ENCODE measurements around the gene CD63.
A peak's percentile ranks its signal among the peaks of the same experiment; 100 is the strongest.
"Not testable (repeated sequence)": the region's sequence is repeated elsewhere in the genome, so short reads cannot be mapped to it uniquely, and the experiment has no call there.

Gene CD63, protein sequence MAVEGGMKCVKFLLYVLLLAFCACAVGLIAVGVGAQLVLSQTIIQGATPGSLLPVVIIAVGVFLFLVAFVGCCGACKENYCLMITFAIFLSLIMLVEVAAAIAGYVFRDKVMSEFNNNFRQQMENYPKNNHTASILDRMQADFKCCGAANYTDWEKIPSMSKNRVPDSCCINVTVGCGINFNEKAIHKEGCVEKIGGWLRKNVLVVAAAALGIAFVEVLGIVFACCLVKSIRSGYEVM

DNA sequence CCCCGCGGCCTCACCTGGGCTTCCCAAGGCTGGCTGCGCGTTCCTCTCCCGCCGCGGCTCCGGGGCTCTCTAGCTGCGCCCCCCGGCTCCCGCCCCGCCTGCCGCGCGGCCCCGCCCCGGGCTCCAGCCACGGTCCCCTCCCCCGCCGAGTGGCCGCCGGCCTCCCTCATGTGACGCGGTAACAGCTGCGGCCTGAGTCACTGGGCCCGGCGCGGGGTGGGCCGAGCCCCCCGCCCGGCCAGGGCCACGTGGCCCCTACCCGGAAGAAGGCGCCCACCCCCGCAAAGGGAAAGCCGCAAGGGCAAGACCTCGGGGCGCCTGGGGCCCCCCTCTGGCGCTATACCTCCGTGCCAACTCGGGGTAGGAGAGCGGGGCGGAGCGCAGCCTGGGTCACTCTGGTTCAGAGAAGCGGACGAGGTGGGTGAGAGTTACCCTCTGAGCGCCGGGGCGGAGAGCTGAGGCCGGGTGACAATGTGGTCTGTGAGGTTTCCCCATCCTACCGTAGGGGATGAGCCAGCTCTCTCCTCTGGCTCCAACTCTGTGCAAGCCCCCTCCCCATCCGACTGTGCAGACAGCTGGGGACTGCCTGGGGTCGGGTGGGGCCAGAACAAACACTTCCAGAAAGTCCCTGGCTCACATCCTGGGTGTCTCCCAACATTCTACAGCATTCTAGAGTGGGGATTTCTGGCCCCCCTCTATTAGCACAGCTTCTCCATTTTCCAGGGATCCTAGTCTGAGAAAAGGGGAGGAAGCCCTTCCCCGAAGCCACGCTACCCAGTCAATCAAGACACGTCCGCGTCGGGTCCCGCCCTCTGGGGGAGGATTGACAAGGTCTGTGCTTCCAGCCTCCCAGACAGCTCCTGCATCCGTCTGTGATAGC is at the start of gene CD63:
Gene CD63, minus strand, starts transcription at position 71 of the 880 bp plus-strand sequence. CDS start 668 bp downstream, outside the sequence.
- DNase-seq = peak; percentile 75 to 84

DNA sequence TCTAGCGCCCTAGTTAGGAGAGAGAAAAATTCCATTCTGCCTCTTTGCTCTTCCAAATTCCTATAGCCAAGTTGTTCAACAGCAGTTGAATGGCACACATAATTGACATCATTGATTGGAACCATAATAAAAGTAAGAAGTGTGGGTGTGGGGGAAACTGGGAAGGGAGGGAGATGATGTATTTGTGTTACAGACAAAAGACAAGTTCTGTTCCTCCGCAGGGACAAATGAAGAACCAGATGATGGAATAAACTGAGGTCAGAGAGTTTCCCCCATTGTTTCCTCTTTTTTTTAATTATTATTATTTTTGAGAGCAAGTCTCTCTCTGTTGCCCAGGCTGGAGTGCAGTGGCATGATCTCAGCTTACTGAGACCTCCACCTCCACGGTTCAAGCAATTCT is 49.0 kb upstream of the CD63 start:
- no peak for DNase-seq

DNA sequence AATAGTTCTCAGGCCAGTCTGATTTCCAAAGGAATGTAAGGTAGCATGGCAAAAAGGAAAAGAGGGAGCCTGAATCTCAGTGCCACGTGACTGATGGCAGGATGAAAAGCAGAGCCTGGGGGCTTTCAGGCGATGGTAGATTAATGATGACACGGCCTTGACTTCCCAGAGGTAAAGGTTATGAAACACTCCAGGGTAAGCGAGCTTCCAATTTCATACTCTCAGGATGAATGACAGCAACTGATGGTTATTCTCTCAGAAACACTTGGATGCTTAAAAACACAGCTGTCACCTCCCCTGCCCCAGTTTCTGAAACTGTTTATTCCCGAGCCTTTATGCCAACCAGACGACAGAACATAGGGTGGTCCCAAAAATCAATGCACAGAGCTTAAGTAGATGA is 42.9 kb upstream of the CD63 start:
- no peak for DNase-seq

DNA sequence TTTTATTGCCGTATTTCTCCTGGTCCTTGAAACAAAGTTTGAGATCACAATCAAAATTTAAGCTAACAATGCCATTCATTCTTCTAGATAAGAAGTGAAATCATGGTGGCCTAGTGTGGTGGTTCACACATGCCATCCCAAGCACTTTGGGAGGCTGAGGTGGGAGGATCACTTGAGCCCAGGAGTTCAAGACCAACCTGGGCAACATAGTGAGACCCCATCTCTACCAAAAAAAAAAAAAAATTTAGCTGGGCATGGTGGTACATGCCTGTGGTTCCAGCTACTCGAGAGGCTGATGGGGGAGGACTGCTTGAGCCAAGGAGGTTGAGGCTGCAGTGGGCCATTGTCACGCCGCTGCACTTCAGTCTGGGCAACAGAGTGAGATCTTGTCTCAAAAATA is 38.3 kb upstream of the CD63 start:
- no peak for DNase-seq

DNA sequence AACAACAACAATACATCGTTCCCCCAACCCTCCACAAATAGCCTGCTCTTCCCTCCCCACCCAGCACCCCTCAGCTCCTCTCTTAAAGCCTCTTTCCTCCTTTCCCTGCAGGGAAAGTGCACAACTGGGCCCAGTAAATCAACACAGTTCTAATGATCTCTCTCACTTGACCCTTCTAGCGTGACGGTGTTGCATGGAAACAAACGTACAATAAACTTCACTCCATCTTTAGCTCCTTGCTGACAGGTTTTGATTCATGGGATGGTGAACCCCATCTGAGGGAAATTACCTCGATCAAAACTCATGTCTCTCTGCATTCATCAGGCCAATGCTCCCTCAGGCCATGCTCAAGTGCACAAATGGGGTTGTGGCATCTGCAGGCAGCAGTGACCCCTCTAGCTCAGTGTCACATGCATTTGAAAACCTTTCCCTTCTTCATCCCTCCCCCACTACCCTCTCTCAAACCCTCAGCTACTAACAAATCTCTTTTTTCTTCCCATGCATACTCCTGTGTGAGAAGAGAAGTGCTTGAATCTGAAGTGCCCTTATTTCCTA is 37.0 kb upstream of the CD63 start:
- no peak for DNase-seq

DNA sequence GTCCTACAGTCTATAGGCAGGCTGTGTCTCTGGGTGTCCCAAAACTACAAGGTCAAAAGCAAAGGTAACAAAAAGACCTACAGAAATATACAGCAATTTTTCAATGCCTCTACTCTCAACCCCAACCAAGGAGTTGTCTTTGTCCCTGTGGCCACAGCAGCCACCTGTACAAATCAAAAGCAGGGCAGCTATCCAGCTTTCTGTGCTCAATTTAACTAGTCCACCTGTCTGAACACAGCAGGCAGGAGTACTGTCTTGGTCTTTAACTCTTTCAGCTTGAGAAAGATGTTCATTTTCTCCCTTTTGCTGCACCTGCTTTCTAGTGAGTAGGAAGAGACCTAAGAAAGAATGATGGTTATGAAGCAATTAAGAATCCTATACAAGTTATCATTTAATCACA is 33.8 kb upstream of the CD63 start:
- no peak for DNase-seq

DNA sequence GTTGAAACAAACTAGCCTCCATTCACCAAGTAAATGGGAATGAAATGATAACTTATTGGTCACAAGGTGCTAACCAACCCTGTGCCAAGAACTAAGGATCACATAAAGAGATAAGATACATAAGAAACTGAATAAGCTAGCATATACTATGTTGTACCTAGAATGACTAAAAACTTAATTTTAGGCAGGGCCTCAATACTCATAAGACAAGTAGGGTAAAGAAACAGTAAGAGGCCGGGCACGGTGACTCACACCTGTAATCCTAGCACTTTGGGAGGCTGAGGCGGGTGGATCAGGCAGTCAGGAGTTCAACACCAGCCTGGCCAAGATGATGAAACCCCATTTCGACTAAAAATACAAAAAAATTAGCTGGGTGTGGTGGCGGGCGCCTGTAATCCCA is 31.9 kb upstream of the CD63 start:
- DNase-seq = peak; percentile 38 to 53

DNA sequence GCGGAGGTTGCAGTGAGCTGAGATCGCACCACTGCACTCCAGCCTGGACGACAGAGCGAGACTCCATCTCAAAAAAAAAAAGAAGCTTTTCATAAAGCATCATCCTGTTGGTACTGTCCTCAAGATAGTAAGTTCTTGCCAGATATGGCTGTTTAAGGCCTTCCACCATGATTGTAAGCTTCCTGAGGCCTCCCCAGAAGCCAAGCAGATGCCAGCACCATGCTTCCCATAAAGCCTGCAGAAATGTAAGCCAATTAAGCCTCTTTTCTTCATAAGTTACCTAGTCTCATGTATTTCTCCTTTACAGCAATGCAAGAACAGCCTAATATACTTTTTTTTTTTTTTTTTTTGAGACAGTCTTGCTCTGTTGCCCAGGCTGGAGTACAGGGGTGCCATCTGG is 29.8 kb upstream of the CD63 start:
- DNase-seq = not testable (repeated sequence)

DNA sequence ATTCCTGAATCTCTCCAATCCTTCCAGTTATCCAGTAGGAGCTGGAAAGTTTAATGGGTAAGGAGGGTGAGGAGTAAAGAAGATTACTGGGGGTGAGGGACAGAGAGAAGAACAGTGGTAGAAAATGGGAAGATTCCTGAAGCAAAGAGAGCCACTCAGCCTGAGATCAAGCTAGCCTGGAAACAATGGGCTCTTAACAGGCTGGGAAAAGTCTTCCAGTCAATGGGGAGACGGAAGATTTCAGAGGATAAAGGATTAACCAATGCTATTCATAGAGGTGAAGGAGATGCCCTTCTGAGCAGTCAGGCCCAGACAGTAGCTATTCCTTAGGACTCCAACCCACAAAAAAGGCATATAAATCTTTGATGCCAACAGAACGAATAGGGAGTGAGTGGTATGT is 28.9 kb upstream of the CD63 start:
- DNase-seq = no peak

DNA sequence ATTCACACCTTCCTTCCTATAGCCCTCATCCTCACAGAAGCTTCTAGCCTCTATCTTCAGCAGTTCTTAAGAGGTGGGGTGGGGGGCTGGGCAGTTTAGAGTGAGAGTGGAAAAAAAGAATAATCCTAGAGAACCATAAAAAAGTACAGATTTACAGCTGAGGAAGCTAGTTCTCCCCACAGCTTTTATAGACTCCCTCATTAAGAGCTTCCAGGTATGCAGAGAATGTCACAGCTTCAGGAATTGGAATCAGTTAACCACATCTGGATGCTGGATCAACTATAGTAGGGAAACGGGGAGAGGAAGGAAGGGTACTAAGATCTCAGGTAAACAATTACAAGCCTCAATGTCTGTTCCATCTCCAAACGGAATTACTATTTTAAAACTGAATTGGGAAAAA is 26.4 kb upstream of the CD63 start:
- no peak for DNase-seq

DNA sequence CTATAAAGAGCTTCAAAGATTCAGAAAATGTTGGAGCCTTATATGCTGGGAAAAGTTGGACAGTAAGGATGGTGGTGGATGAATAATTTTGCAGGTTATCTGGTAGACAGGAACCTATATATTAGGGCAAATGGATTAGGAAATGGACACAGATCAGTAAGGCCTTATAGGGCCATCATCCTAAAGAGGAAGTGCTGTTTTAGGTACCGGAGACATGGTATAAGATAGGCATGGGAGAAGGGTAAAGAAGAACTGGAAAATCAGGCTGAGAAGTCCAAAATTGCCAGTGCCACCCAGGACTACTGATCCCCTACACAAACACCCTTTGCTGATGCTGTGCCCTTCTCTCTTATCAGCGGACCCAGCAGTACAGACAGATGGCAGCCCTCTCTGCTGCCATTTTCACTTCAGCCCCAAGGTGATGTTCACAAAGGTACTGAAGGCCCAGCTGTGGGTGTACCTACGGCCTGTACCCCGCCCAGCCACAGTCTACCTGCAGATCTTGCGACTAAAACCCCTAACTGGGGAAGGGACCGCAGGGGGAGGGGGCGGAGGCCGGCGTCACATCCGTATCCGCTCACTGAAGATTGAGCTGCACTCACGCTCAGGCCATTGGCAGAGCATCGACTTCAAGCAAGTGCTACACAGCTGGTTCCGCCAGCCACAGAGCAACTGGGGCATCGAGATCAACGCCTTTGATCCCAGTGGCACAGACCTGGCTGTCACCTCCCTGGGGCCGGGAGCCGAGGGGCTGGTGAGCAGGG is 19.6 kb upstream of the CD63 start:
- no peak for DNase-seq

DNA sequence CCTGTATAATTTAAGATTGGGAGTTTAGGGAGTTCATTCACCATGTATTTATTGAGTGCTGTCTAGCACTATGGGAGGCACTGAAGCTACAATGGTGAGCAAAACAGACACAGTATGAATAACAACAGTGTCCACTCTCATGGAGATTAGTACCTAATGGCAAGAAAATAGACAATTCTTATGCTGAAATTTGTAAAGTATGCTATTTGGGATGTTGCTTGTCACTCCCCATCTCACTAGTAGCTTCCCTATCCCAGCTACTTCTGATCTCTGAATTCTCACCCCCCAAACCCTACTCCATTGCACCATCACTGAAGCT is 18.1 kb upstream of the CD63 start:
- DNase-seq = no peak

DNA sequence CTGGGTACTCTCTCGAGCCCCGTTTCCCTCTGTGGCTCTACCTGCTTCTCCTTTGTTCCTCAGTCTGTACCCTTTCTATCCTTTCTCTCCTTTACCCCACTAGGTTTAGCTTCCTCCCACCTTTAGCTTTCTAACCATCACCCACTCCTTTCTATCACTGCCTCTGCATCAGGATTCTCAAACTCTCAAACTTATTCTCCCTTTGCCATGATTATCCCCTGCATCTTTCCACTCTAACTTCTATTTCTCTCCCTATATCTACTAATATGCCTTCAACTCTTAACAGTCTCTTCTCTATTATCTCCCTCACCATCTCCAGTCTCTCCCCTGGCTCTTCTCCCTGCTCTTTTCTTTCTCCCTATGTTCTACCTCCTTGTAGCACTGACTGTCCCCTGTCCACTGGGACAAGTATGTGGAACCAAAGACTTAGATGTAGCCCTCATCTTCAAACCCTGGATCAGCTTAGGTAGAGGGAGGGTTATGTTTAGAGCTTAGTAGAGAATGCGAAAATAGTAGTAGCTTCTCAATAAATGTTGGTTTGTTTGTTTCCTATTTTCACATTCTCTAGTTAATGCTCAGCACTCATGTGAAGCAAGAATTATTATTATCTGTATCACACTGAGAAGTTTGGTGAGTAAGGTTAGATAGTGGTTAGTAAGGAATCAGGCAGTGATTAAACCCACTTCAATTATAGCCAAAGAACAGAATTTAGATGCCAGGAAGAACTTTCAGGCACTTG is 17.5 kb upstream of the CD63 start:
- DNase-seq = no peak

DNA sequence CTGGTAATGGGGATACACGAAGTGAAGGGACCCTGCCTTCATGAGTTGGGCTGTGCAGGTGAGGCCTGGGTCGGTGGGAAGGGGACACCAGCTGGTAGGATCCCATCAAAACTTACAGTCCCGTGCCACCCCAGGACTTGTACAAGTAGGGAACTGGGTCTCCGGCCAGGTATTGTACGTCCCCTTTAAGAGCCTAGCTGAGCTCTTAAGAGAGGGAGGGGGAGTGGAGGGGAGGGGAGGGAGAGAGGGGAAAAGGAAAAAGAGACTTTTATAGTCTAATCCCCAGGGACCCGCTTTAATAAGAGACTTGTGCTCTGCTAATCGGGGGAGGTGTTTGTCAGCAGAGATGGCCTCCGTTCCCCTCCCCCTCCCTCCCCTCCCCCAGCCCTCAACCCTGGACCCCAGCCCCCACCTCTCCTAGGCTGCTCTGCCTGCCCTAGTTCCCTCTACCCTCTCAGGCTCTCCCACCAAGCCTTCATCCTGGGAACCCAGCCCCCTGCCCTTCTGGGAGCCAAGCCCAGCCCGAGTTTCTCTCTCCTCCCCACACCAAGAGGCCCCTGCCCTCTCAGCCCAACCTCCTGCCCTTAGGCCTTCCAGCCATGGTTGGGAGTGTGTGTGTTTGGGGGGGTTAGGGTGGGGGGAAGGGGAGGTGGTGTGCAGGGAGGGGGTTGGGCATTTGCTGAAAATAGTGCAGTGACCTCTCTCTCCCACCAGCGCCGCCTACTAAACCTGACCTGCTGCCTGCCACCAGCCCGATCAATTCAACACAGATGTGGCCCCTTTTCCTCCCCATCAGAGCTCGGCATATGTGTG is 16.8 kb upstream of the CD63 start:
- no peak for DNase-seq

DNA sequence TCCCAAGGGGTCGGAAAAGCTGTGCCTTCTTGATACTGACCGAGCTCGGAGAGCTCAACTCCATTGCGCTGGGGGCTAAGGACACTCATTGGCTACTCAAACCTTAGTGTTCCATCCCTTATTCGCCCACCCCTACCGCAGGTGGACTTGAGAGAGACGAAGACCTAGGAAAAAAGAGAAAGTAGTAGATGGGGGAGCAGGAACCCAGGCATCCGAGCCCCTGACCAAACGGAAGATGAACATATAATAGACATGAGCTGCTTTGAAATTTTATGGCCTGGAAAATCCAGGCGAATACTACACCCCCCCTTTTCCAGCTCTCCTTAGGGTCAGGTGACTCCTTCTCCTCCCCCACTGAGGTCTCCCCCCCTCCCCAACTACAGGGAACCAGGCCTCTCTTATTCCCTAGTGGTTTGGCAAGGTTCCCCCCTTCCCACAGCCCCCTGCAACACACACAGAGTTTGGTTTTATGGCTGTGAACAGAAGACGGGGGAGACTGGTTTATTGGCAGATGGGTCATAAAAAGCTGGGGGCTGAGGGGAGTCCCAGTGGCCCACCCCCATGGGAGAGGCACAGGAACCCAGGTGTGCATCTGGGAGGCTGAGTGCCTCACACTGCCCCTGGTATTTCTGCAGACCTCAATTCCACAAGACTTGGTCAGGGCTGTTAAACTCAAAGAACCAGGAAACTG is 15.7 kb upstream of the CD63 start:
- no peak for DNase-seq

DNA sequence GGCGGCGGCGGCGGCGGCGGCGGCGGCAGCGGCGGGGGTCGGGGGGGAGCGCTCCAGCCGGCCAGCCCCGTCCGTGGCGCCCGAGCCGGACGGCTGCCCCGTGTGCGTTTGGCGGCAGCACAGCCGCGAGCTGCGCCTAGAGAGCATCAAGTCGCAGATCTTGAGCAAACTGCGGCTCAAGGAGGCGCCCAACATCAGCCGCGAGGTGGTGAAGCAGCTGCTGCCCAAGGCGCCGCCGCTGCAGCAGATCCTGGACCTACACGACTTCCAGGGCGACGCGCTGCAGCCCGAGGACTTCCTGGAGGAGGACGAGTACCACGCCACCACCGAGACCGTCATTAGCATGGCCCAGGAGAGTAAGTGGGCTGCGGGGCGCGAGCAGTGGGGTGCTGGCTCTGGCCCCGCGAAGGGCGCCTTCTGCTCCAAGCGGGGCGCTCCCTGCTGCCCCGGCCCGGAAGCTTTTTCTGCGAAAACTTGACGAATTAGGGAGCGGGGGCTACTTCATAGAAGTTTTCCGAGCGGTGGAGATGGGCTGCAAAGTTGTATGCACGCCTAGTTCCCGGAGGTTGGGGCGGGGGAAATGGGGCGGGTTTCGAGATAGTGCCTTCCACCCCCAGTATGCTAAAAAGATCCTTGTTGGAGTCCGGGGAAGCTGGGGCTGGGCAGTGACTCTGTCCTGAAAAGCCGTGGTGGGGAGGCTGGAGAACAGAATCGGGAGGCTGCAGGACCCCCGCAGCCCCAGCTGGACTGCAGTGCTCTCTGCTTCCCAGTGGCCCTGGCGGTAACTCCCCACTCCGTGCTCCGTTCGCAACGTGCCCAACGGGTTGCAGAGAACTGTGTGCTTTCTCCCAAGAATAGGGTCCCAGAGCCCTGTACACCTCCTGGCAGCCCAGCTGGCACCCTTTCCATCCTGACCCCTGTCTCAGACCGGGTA is 14.9 kb upstream of the CD63 start:
- DNase-seq = peak; percentile 48 to 59

DNA sequence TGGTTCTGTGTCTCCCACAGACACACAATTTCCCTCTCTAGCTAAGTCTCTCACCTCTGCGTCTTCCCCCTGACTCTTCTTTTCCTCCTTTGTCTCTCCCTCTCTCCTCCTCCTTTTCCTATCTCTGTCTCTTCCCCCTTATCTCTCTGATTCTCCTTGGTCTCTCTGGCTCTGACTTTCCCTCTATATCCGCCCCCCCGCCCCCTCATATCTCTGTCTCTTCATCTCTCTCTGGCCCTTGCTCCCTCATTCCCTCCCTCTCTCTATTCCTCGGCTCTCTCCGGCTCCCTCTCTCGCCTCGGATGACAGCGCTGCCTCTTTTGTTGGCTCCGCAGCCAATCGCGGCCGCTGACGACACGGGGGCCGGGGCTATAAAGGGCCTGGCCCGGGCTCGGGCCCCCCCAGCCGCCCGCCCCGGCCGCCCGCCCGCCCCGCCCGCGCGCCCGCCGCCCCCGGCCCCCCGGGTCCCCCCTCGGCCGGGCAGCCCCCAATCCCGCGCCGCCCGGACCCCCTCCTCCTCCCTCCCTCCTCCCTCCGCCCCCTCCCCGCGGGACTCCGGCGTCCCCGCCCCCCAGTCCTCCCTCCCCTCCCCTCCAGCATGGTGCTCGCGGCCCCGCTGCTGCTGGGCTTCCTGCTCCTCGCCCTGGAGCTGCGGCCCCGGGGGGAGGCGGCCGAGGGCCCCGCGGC is 14.1 kb upstream of the CD63 start, which contains the start of gene GDF11:
Gene GDF11, plus strand, starts transcription at position 404 of the 687 bp plus-strand sequence. Its CDS starts 195 bp downstream, at position 599.
- DNase-seq = peak; percentile 76 to 82

DNA sequence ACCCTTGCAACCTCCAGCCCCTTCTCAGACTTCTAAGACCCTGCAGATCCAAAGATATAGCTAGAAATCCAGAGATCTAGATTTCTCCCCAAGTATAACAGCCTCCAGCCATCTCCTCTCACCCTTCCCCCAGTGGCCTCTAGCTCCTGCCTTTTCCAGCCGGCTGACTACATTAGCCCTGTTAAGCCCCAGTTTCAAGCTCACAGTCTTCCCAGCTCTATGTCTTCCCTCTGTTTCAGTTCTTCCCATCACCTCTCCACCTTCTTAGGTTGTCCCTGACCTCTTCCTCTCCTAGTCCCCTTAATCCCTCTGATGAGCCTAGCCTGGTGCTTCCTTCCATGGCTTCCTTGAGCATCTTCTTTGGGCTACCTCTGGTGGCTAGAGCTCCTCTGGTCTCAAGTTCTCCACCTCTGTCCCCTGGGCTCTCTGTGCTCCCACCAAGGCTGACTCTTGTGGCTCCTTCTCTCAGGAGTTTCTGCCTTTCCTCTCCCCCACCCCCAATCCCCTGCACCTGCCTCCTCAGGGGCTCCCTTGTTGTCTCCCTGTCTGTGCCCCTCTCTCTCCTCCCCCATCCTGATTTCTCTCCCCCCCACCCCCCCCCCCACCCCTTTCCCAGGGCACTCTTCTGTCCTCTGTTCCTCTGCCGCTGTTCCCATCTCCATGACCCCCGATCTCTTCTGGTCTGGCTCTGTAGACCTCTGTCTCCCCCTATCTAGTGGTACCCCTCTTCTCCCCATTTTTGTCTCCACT is 13.3 kb upstream of the CD63 start:
- no peak for DNase-seq

DNA sequence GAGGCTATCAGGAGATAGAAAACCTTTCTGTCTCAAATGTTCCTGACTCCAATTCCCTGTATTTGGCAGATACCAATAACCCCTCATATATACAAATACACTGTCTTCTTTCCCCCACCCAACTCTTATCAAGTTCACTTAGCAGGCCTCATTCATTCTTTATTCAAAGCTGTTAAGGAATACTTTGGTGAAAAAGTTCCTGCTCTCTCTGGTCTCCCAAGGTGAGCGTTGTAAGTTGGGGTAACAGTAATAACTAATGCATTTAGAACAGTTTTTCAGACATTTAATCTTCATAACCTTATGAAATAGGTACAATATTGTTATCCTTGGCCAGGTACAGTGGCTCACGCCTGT is 10.2 kb upstream of the CD63 start:
- no peak for DNase-seq

All from stimulated activated CD4-positive, alpha-beta T cell treated with anti-CD3 and anti-CD28 coated beads, Interleukin-2, amount 100 ng/mL, for 24 hours (primary cell).